T-helper 1 cell treated with Interleukin-12 subunit alpha and Interleukin-12 subunit beta and Interleukin-4 antibody, amounts not matched to agents 30 ng/mL and 1 ng/mL, for 36 hours (primary cell): ENCODE data around the gene RHOC. TPM values are rescaled to one million over a fixed set of nuclear protein-coding genes. Genes with fewer than 3 reads are reported as not detected.

Experiments
- total RNA-seq: library from RNA; stranded (reverse); gene quantifications from 2 replicates; pipeline ENCODE4 v1.2.3, GENCODE V29; 2022

The RHOC gene
- total RNA-seq, 1 donor from 2014 or later: 101 TPM

Other genes starting within 250 kb of the RHOC start
- gene WNT2B, start 198.2 kb downstream of the RHOC start, total RNA-seq: 0.24 and 0.27 TPM in 2 replicates
- 11.8 and 13.2 TPM in 2 replicates for gene ST7L, start 88.0 kb downstream of the RHOC start, total RNA-seq
- 249 TPM in 2 replicates for gene CAPZA1, start 87.3 kb downstream of the RHOC start, total RNA-seq
- gene MOV10, start 32.5 kb downstream of the RHOC start, total RNA-seq: 128 and 134 TPM in 2 replicates
- 0.10 TPM in 1 of 2 replicates, not detected in the other for gene PPM1J, start 8.2 kb upstream of the RHOC start, total RNA-seq
- gene SLC16A1, start 249.1 kb upstream of the RHOC start, total RNA-seq: 47.7 and 48.8 TPM in 2 replicates